H1 (cell line): ENCODE measurements around the gene OR5AS1. TPM values are rescaled to one million over a fixed set of nuclear protein-coding genes. Genes with fewer than 3 reads are reported as not detected.
A peak's percentile ranks its signal among the peaks of the same experiment; 100 is the strongest.
"Not testable (repeated sequence)": the region's sequence is repeated elsewhere in the genome, so short reads cannot be mapped to it uniquely, and the experiment has no call there.

Source experiments
- CTCF ChIA-PET: fragments of 300-600 bp; sonication (Branson Sonifier 250); formaldehyde crosslinking; loops from one replicate; lab custom pipeline; 2021; ENCODE audit not compliant: partially characterized antibody; lab: Charles Lee
- POLR2A ChIA-PET: fragments of 300-600 bp; sonication (Branson Sonifier 250); formaldehyde crosslinking; loops from one replicate; lab custom pipeline; 2021; ENCODE audit warnings: inconsistent platforms; ENCODE audit not compliant: partially characterized antibody; lab: Charles Lee
- DNase-seq, 2 experiments: peaks; one replicate each; pipeline versions ENCODE4 v3.0.0 to v3.0.0-alpha.2; 2010 to 2022; ENCODE audit warnings: low spot score in 2 of 2, low read depth in 1 of 2, mixed read lengths in 1 of 2
- FAIRE-seq: peaks from 2 replicates; lab custom pipeline; 2011; peaks lifted over from hg19 to GRCh38; lab: Jason Lieb, UNC
- H2AFZ ChIP-seq: 2 replicates; pipeline ENCODE4 v1.8.1; 2012; ENCODE audit warnings: low read length, inconsistent platforms
- H2AK5ac ChIP-seq: 2 replicates; pipeline ENCODE4 v1.6.1; 2013; ENCODE audit warnings: low read depth, low read length
- H2BK120ac ChIP-seq: replicated peaks from 2 replicates; pipeline ENCODE3; 2013; ENCODE audit warnings: low read depth, low read length, inconsistent platforms
- H2BK12ac ChIP-seq: 2 replicates; pipeline ENCODE4 v1.6.1; 2013; ENCODE audit warnings: low read depth, low read length
- H2BK15ac ChIP-seq: 2 replicates; pipeline ENCODE4 v1.6.1; 2013; ENCODE audit warnings: low read length
- H2BK20ac ChIP-seq: 2 replicates; pipeline ENCODE4 v1.6.1; 2013; ENCODE audit warnings: low read length
- H2BK5ac ChIP-seq: 2 replicates; pipeline ENCODE4 v1.6.1; 2013; ENCODE audit warnings: low read depth, low read length
- H3K14ac ChIP-seq: 2 replicates; pipeline ENCODE4 v1.6.1; 2013; ENCODE audit warnings: inconsistent platforms; ENCODE audit not compliant: insufficient read length
- H3K18ac ChIP-seq: 2 replicates; pipeline ENCODE4 v1.6.1; 2013; ENCODE audit warnings: low read length; ENCODE audit errors: extremely low read depth
- H3K23ac ChIP-seq: 2 replicates; pipeline ENCODE4 v1.6.1; 2013; ENCODE audit warnings: inconsistent platforms; ENCODE audit not compliant: insufficient read length
- H3K23me2 ChIP-seq: 2 replicates; pipeline ENCODE4 v1.6.1; 2013; ENCODE audit warnings: low read depth, low read length
- H3K27ac ChIP-seq: 2 replicates; pipeline ENCODE4 v1.6.1; 2011; ENCODE audit warnings: low read depth, low read length, inconsistent platforms
- H3K27me3 ChIP-seq, 4 experiments: replicated peaks in 1 of 4; 1 replicate in 1 of 4; 2 replicates in 3 of 4; pipeline versions ENCODE4 v1.6.1 to v1.8.1; 2011 to 2013; ENCODE audit warnings: low read length in 3 of 4, mild to moderate bottlenecking in 3 of 4, inconsistent platforms in 2 of 4, mixed read lengths in 2 of 4, moderate library complexity in 1 of 4; ENCODE audit not compliant: control insufficient read depth in 3 of 4, insufficient read depth in 3 of 4; ENCODE audit errors: extremely low read depth in 1 of 4
- H3K36me3 ChIP-seq, 4 experiments: 2 replicates each; pipeline versions ENCODE4 v1.6.1 to v1.8.1; 2011 to 2013; ENCODE audit warnings: mild to moderate bottlenecking in 4 of 4, low read length in 3 of 4, moderate library complexity in 2 of 4, control low read depth in 1 of 4, inconsistent platforms in 1 of 4; ENCODE audit not compliant: insufficient read depth in 4 of 4, control insufficient read depth in 2 of 4
- H3K4ac ChIP-seq: replicated peaks from 2 replicates; pipeline ENCODE3; 2013; ENCODE audit warnings: low read length, low read depth, mixed read lengths, inconsistent platforms; ENCODE audit not compliant: insufficient read length
- H3K4me1 ChIP-seq, 4 experiments: replicated peaks in 1 of 4; 1 replicate in 1 of 4; 2 replicates in 3 of 4; pipeline versions ENCODE4 v1.6.1 to v1.8.1; 2011 to 2013; ENCODE audit warnings: low read length in 3 of 4, inconsistent platforms in 2 of 4, mixed read lengths in 1 of 4; ENCODE audit not compliant: insufficient read depth in 4 of 4, control insufficient read depth in 3 of 4
- H3K4me2 ChIP-seq, 2 experiments: 2 replicates each; pipeline versions ENCODE4 v1.6.1 to v1.8.1; 2011 to 2013; ENCODE audit warnings: low read depth in 2 of 2, low read length in 2 of 2, control low read depth in 1 of 2, inconsistent platforms in 1 of 2, mild to moderate bottlenecking in 1 of 2; ENCODE audit not compliant: insufficient read depth in 1 of 2
- H3K4me3 ChIP-seq, 4 experiments: fragments of 200-600, 300-600 bp in 1 of 4; sonication (generic), shearing (Covaris generic), sonication (Bioruptor Twin) in 1 of 4; 2 replicates each; pipeline versions ENCODE4 v1.5.1 to v1.8.1; 2011 to 2016; ENCODE audit warnings: low read length in 4 of 4, low read depth in 3 of 4, control low read depth in 2 of 4, inconsistent platforms in 2 of 4, mild to moderate bottlenecking in 2 of 4, mixed read lengths in 1 of 4, moderate library complexity in 1 of 4; ENCODE audit not compliant: insufficient read depth in 2 of 4; ENCODE audit errors: extremely low read depth in 1 of 4
- H3K56ac ChIP-seq: replicated peaks from 2 replicates; pipeline ENCODE3; 2013; ENCODE audit warnings: low read depth, mild to moderate bottlenecking, mixed read lengths, low read length, inconsistent platforms; ENCODE audit not compliant: insufficient read length
- H3K79me1 ChIP-seq: 2 replicates; pipeline ENCODE4 v1.6.1; 2013; ENCODE audit warnings: low read depth, low read length, control low read depth
- H3K79me2 ChIP-seq, 2 experiments: 2 replicates each; pipeline versions ENCODE4 v1.6.1 to v1.8.1; 2012 to 2013; ENCODE audit warnings: low read length in 2 of 2, mild to moderate bottlenecking in 2 of 2, inconsistent platforms in 1 of 2; ENCODE audit not compliant: insufficient read depth in 2 of 2, control insufficient read depth in 1 of 2
- H3K9ac ChIP-seq, 4 experiments: replicated peaks in 1 of 4; 1 replicate in 1 of 4; 2 replicates in 3 of 4; pipeline versions ENCODE4 v1.6.1 to v1.8.1; 2011 to 2013; ENCODE audit warnings: low read depth in 3 of 4, low read length in 3 of 4, control low read depth in 2 of 4, mild to moderate bottlenecking in 2 of 4, moderate library complexity in 2 of 4, inconsistent platforms in 1 of 4; ENCODE audit errors: extremely low read depth in 1 of 4
- H3K9me3 ChIP-seq, 2 experiments: 2 replicates each; pipeline versions ENCODE4 v1.6.1 to v1.8.1; 2012 to 2013; ENCODE audit warnings: mild to moderate bottlenecking in 2 of 2, moderate library complexity in 2 of 2, control low read depth in 1 of 2, inconsistent platforms in 1 of 2, low read depth in 1 of 2, low read length in 1 of 2, mixed read lengths in 1 of 2; ENCODE audit not compliant: insufficient read depth in 2 of 2
- H4K20me1 ChIP-seq, 2 experiments: replicated peaks in 1 of 2; 2 replicates each; pipeline versions ENCODE3 to v1.8.1; 2011 to 2013; ENCODE audit warnings: inconsistent platforms in 2 of 2, low read length in 2 of 2, mild to moderate bottlenecking in 1 of 2; ENCODE audit not compliant: insufficient read depth in 2 of 2, control insufficient read depth in 1 of 2
- H4K5ac ChIP-seq: 2 replicates; pipeline ENCODE4 v1.6.1; 2013; ENCODE audit warnings: low read length, low read depth, mixed read lengths, inconsistent platforms; ENCODE audit not compliant: insufficient read length
- H4K8ac ChIP-seq: 2 replicates; pipeline ENCODE4 v1.8.0; 2013; ENCODE audit warnings: mild to moderate bottlenecking, moderate library complexity, low read length, inconsistent platforms; ENCODE audit not compliant: insufficient read depth; ENCODE audit errors: extremely low read depth
- H4K91ac ChIP-seq: replicated peaks from 2 replicates; pipeline ENCODE3; 2013; ENCODE audit warnings: low read length, mixed read lengths, inconsistent platforms; ENCODE audit not compliant: insufficient read length
- NANOG ChIP-seq: IDR thresholded peaks from 2 replicates; pipeline ENCODE4 v1.6.1; 2011; ENCODE audit warnings: low read length, low read depth, mild to moderate bottlenecking, inconsistent platforms; ENCODE audit not compliant: insufficient read depth, poor library complexity, severe bottlenecking
- WGBS, 2 experiments: shearing (Covaris generic) in 1 of 2; methylation state at CpG; one replicate each; pipeline versions ENCODE4 v1.1.6 to v1.1.7; 2013 to 2015; ENCODE audit warnings: low lambda C conversion rate in 2 of 2, mixed read lengths in 2 of 2, inconsistent platforms in 1 of 2, low coverage in 1 of 2, missing lambda C conversion rate in 1 of 2; ENCODE audit not compliant: insufficient replicate concordance in 2 of 2, insufficient coverage in 1 of 2, insufficient read length in 1 of 2; ENCODE audit errors: extremely low coverage in 1 of 2, missing lambda C conversion rate in 1 of 2; 5-methylcytosine and 5-hydroxymethylcytosine counted together
- polyA plus RNA-seq, 7 experiments: library from polyadenylated mRNA; depleted of rRNA in 3 of 7; stranded (reverse) in 5 of 7; unstranded in 2 of 7; fragments of >200 nt in 5 of 7; fragments of 200-250 nt in 2 of 7; gene quantifications; 1 replicate in 5 of 7; 2 replicates in 1 of 7; 4 replicates in 1 of 7; pipeline versions ENCODE4 v1.2.1 to v1.2.3, GENCODE V29; 2011 to 2013; ENCODE audit warnings: missing spikeins in 2 of 7, mixed read lengths in 2 of 7
- total RNA-seq: library from RNA; stranded (reverse); fragmentation: NEBNext Ultra II Directional; extraction: Animal tissue kit (Norgen Biotek cat#: 25700); gene quantifications from 2 replicates; pipeline ENCODE4 v1.2.1, GENCODE V29; 2021
- TF ChIP-seq, protein P1 (sequence below): IDR thresholded peaks from 2 replicates; pipeline ENCODE4 v1.6.1; 2012; ENCODE audit warnings: inconsistent platforms

The OR5AS1 gene
- total and polyA plus RNA-seq, 2 of the 8 experiments (the other 6 are each of a cell fraction or from before 2014, with no cell fraction given) = not detected

DNA sequence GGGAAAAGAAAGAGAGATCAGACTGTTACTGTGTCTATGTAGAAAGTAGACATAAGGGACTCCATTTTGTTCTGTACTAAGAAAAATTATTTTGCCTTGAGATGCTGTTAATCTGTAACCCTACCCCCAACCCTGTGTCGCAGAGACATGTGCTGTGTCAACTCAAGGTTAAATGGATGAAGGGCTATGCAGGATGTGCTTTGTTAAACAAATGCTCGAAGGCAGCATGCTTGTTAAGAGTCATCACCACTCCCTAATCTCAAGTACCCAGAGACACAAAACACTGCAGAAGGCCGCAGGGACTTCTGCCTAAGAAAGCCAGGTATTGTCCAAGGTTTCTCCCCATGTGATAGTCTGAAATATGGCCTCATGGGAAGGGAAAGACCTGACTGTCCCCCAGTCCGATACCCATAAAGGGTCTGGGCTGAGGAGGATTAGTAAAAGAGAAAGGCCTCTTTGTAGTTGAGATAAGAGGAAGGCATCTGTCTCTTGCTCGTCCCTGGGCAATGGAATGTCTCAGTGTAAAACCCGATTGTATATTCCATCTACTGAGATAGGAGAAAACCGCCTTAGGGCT is 30.3 kb downstream of the OR5AS1 start:
- WGBS, 2 experiments = 37% methylated on average over 5 of the region's 7 CpGs; no CpG with 5 or more reads in 1 of the 2 experiments
- H2BK15ac ChIP-seq, H3K4me1 ChIP-seq, H3K23ac ChIP-seq, H3K27me3 ChIP-seq, H2BK120ac ChIP-seq, H2BK12ac ChIP-seq, H2AK5ac ChIP-seq, H3K9me3 ChIP-seq, H3K79me2 ChIP-seq, H3K4ac ChIP-seq, H3K14ac ChIP-seq, H3K9ac ChIP-seq, H3K27ac ChIP-seq, CTCF ChIA-PET, H3K18ac ChIP-seq, H2AFZ ChIP-seq, H4K20me1 ChIP-seq, H3K79me1 ChIP-seq, H2BK20ac ChIP-seq, H3K23me2 ChIP-seq, H3K4me3 ChIP-seq, H3K56ac ChIP-seq, H4K5ac ChIP-seq, H3K36me3 ChIP-seq, H4K8ac ChIP-seq, H4K91ac ChIP-seq, POLR2A ChIA-PET: not testable (repeated sequence)
- Histone ChIP-seq H3K4me2 (peak overlapping the region; percentile 28 to 36; a peak in 2 of 4 replicates), H2BK5ac (peak overlapping the region; percentile 66; the same call in 1 of the 2 replicates)
- FAIRE-seq (peak; percentile 86), DNase-seq (peak; percentile 25 to 48)
- TF ChIP-seq, protein P1, sequence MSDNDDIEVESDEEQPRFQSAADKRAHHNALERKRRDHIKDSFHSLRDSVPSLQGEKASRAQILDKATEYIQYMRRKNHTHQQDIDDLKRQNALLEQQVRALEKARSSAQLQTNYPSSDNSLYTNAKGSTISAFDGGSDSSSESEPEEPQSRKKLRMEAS = peak; percentile 30; the same call in 1 of the 2 replicates
- peak; percentile 60 for TF ChIP-seq NANOG
